Measurements from ENCODE around the gene TPM2. TPM values are rescaled to one million over a fixed set of nuclear protein-coding genes. Genes with fewer than 3 reads are reported as not detected.

The TPM2 gene
- polyA plus RNA-seq, 4 donors = 127 to 206 (median 194) TPM

- DNase-seq (ENCODE audit: low read depth in 4 of 4, low spot score in 2 of 4) = no peak
Observed at GRCh38 chr9:35680331-35681105, 9.2 kb downstream of the TPM2 start.

GRCh38 chr9:35679766-35680330 is 9.9 kb downstream of the TPM2 start:
- DNase-seq (ENCODE audit: low read depth in 4 of 4, low spot score in 2 of 4) = no peak

DNA sequence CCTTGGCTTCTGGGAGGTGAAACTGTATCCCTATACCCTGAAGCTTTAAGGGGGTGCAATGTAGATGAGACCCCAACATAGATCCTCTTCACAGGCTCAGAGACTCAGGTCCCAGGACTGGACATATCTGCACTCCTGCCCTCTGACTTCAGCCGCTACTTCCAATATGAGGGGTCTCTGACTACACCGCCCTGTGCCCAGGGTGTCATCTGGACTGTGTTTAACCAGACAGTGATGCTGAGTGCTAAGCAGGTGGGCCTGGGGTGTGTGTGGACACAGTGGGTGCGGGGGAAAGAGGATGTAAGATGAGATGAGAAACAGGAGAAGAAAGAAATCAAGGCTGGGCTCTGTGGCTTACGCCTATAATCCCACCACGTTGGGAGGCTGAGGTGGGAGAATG is 10.6 kb downstream of the TPM2 start:
- no peak for DNase-seq (ENCODE audit: low read depth in 4 of 4, low spot score in 2 of 4)

DNA sequence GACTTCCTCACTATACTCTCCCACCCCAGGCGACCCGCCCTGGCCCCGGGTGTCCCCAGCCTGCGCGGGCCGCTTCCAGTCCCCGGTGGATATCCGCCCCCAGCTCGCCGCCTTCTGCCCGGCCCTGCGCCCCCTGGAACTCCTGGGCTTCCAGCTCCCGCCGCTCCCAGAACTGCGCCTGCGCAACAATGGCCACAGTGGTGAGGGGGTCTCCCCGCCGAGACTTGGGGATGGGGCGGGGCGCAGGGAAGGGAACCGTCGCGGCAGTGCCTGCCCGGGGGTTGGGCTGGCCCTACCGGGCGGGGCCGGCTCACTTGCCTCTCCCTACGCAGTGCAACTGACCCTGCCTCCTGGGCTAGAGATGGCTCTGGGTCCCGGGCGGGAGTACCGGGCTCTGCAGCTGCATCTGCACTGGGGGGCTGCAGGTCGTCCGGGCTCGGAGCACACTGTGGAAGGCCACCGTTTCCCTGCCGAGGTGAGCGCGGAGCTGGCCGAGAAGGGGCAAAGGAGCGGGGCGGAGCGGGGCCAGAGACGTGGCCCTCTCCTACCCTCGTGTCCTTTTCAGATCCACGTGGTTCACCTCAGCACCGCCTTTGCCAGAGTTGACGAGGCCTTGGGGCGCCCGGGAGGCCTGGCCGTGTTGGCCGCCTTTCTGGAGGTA is 13.9 kb downstream of the TPM2 start:
- DNase-seq (ENCODE audit: low read depth in 4 of 4, low spot score in 2 of 4) = peak in 1 of 4 donors; percentile 77

- DNase-seq (ENCODE audit: low read depth in 4 of 4, low spot score in 2 of 4) = no peak
Observed at GRCh38 chr9:35675204-35675603, 14.5 kb downstream of the TPM2 start.

- no peak for DNase-seq (ENCODE audit: low read depth in 4 of 4, low spot score in 2 of 4)
Observed at GRCh38 chr9:35674025-35674361, 15.7 kb downstream of the TPM2 start.

DNA sequence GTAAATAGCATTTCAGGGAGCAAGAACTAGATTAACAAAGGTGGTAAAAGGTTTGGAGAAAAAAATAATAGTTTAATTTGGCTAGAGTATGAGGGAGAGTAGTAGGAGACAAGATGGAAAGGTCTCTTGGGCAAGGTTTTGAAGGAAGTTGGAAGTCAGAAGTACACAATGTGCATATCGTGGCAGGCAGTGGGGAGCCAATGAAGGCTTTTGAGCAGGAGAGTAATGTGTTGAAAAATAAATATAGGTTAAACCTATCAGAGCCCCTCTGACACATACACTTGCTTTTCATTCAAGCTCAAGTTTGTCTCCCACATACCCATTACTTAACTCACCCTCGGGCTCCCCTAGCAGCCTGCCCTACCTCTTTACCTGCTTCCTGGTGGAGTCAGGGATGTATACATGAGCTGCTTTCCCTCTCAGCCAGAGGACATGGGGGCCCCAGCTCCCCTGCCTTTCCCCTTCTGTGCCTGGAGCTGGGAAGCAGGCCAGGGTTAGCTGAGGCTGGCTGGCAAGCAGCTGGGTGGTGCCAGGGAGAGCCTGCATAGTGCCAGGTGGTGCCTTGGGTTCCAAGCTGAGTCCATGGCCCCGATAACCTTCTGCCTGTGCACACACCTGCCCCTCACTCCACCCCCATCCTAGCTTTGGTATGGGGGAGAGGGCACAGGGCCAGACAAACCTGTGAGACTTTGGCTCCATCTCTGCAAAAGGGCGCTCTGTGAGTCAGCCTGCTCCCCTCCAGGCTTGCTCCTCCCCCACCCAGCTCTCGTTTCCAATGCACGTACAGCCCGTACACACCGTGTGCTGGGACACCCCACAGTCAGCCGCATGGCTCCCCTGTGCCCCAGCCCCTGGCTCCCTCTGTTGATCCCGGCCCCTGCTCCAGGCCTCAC is 16.3 kb downstream of the TPM2 start, which contains the start of gene CA9:
Gene CA9, plus strand, starts transcription at position 797 of the 893 bp plus-strand sequence. Its CDS starts 32 bp downstream, at position 829.
- DNase-seq (ENCODE audit: low read depth in 4 of 4, low spot score in 2 of 4) = no peak

- no peak for DNase-seq (ENCODE audit: low read depth in 4 of 4, low spot score in 2 of 4)
Observed at GRCh38 chr9:35669331-35670145, 20.2 kb downstream of the TPM2 start.

DNA sequence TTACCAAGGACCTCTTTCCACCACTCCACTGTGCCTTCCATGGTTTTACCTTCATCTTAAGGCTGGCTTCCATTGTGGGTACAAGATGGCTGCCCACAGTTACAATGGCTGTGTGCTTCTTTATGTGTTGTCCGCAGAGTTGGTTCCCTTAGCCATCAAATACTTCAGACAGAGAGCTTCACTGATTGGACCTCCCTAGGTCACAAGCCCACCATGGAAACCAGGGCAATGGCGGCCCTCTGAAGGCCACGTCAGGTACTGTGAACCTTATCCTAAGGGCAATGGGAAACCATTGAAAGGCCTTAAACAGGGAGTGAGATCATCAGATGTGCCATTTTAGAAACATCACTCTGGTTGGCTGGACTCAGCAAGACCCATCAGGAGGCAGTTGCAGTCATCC is 21.8 kb downstream of the TPM2 start:
- no peak for DNase-seq (ENCODE audit: low read depth in 4 of 4, low spot score in 2 of 4)

GRCh38 chr9:35666549-35666948 is 23.2 kb downstream of the TPM2 start:
- no peak for DNase-seq (ENCODE audit: low read depth in 4 of 4, low spot score in 2 of 4)

- DNase-seq (ENCODE audit: low read depth in 4 of 4, low spot score in 2 of 4) = no peak
Observed at GRCh38 chr9:35666045-35666444, 23.7 kb downstream of the TPM2 start.

DNA sequence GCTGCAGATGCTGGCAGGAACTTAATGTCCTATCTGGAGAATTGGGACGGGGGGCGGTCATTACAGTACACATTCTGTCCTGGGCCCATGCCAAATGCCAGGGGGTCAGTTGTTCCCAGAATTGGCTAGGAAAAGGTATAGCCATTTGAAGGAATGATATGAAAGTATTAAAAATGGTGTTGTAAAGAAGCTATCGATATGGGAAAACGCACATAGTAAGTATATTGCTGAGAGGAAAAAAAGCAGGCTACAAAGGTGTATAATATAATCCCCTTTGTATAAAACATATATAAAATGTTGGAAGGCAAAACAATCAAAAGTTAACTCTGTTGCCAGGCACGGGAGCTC is 24.3 kb downstream of the TPM2 start:
- DNase-seq (ENCODE audit: low read depth in 4 of 4, low spot score in 2 of 4) = no peak

DNA sequence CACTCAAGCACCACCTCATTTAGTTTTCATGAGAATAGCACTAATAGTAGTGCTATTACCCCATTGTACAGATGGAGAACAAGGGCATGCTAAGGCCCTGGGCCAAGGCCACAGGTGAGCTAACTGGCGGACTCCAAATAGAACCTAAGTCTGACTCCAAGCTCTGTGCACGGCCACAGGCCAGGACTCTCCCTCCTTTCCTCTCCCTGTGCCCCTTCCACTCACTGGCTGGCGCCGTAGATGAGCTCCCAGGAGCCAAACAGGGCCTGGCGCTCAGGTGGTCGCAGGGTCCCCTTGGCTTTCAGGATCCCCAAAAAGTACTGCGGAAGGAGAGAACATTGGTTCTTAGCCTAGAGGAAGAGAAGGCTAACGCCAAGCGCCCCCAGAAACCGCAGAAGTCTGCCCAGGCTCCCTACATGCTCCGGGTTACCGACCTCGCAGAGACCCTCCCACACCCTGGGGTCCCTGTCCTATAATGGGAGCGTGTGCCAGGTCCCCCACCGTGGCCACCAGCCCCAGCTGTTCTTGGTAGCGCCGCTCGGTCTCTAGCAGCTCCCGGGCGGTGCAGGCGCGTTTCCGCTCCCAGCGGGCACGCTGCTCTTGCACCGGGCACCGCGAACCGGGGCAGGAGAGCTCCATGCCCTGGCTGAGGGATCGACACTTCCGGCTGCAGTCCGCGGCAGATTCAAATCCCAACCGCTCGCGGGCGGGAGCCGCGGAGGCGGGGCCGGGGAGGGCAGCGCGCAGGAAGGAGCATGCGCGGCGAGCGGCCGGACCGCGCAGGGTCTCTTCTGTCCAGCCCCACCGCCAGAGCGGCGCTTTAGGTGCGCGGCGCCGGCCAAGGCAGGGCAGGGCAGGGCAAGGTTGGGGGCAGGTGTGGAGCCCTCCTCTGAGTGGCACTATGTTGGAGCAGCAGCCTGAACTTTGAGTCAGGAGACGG is 24.9 kb downstream of the TPM2 start, which contains the start of gene ARHGEF39:
Gene ARHGEF39, minus strand, starts transcription at position 665 of the 940 bp plus-strand sequence. Its CDS starts 26 bp downstream, at position 639.
- DNase-seq (ENCODE audit: low read depth in 4 of 4, low spot score in 2 of 4) = peak in 2 of 4 donors; percentile 65 to 79

DNA sequence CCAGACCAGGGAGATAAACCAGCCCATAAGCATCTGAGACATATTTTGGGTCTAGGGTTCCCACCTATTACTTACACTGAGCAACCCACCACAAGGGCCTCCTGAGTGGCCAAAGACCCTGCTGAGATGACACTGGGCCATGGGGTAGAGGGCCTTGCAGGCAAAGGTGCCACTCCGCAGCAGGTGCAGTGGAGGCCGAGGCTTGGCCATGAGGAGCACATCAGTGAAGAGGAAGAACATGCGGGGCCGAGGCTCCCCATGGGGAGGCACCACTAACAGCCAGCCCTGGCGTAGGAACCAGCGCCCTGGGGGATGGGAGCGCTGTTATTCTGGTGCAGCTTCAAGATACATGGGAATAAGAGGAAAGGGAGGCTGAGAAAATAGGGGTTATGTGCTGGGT is 27.3 kb downstream of the TPM2 start:
- DNase-seq (ENCODE audit: low read depth in 4 of 4, low spot score in 2 of 4) = no peak

GRCh38 chr9:35661756-35662350 is 27.9 kb downstream of the TPM2 start:
- no peak for DNase-seq (ENCODE audit: low read depth in 4 of 4, low spot score in 2 of 4)

DNA sequence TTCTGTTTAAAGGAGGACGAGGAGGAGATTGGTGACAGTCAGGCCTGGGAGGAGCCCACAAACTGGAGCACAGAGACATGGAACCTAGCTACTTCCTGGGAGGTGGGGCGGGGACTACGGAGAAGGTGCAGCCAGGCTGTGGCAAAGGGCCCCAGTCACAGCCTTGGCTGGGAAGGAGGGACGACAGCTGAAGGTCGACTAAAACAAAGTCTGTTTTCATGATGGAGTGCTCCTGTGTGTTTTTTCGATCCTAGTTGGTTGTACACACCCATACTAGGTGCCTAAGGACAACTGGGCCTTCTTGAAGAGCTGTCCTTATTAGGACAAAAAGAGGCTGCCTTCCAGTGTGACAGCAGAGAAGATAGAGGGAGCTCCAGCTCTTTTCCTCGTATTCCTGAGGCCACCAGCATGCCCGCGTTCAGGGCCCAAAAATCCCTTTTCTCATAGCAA is 28.7 kb downstream of the TPM2 start:
- no peak for DNase-seq (ENCODE audit: low read depth in 4 of 4, low spot score in 2 of 4)

DNA sequence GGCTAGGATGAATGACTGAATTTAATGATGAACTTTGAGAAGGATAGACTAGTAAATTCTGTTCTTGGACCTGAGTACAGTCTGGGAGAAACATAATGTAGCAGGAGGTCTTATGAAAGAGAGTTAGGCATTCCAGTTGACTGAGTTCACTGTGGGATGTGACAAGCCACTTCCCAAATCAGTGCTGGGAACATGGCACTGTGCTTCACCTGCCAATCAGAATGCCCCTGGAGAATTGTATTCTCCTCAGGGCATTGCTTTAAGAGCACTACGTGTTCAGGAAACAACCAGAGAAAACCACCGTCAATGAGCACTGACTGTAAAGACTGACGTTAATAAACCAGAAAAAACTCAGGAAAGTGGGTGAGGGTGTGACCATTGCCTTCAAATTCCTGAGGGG is 30.4 kb downstream of the TPM2 start:
- no peak for DNase-seq (ENCODE audit: low read depth in 4 of 4, low spot score in 2 of 4)

DNA sequence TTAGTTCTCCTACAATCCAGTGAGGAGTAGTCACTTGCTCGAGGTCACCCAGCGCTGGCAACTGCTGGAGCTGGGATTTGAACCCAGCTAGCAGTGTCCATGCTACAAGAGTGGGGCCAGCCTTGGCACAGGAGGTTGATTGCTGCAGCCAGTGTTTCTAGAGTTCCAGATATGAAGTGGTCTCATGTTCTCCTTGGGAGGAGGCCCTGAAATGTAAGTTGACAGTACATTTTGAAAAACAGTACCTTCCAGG is 30.8 kb downstream of the TPM2 start:
- DNase-seq (ENCODE audit: low read depth in 4 of 4, low spot score in 2 of 4) = no peak

Measured in left renal cortex interstitium (tissue), 4 donors.